ENCODE results near the gene AMER2.

AMER2 gene

DNA sequence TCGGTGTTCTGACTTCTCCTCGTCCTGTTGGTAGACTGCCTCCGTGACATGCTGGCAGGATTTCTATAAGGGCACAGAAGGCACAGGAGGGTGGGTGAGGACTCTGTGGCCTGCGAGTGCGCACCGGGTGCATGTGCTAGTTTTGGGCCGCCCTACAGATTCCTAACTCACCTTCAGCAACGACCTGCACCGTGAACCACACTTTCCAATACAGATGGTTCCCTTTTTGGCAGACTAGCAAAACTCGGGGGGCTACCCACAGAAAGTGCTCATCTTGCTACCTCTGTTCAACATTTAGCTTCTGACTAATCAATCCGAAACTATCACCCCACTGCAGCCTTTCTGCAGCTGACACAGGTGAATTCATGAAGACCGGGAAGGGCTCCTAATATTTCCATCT is 14.1 kb upstream of the AMER2 start:
- H3K4me3 ChIP-seq (ENCODE audit: low read depth, low read length) = no peak overlapping the region
- TF ChIP-seq CTCF (IDR thresholded peaks at IDR 0.05; ENCODE audit: low read depth, low read length) = no peak
- no peak for DNase-seq (ENCODE audit: low read depth, low spot score)
- in situ Hi-C loops (cut with HindIII; ENCODE audit: low sequenced_read_pairs) = no loop called here

GRCh38 chr13:25181597-25181996 is 9.5 kb upstream of the AMER2 start:
- no peak for DNase-seq (ENCODE audit: low read depth, low spot score)
- in situ Hi-C loops (cut with HindIII; ENCODE audit: low sequenced_read_pairs) = no loop called here
- no peak for TF ChIP-seq CTCF (IDR thresholded peaks at IDR 0.05; ENCODE audit: low read depth, low read length)

GRCh38 chr13:25180775-25181537 is 8.9 kb upstream of the AMER2 start:
- TF ChIP-seq CTCF (IDR thresholded peaks at IDR 0.05; ENCODE audit: low read depth, low read length) = no peak
- in situ Hi-C loops (cut with HindIII; ENCODE audit: low sequenced_read_pairs) = no loop called here

More at GRCh38 chr13:25181597-25181996, 9.5 kb upstream of the AMER2 start:
- H3K4me3 ChIP-seq (ENCODE audit: low read depth, low read length) = no peak overlapping the region

DNA sequence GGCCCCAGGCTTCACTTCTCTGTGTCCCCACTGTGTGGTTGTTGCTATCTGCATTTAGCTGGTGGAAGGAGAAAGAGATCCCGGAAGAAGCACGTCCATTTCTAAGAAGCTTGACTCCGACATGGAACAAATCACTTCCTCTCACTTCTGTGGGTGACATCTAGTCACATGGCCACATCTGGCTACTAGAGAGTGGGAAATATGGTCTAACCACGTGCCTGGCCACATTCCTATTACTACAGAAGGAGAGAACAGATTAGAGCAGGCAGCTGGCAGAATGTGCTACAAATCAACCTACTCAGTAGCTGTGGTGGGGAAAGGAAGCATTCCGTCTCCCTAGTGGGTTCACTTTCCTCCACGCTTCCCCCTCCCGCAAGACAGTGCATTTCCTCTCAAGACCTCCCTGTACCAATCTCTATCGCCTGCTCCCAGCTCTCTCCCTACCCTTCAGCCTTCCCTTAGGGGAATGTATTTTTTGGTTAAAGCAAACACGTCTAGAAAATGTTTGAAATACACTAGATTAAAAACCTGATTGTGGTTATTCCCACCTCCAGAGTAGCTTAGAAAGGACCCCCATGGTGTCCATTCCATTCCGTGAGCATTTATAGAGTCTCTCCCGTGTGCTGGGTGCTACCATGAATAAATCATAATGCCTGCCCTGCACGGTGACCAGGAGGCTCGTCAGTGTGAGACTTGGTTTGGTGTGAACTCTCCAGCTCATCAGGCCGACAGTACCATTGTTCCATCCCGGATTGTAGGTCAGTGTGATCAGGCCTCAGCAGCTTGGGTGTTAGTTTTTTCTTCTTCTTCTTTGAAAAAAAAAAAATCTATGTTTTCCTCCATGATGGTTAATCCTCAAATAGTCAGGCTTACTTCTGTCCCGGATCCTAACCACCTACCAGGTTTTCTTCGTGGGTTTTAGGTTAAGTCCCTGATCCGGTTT is 8.0 kb upstream of the AMER2 start:
- in situ Hi-C loops (cut with HindIII; ENCODE audit: low sequenced_read_pairs) = no loop called here
- no peak for TF ChIP-seq CTCF (IDR thresholded peaks at IDR 0.05; ENCODE audit: low read depth, low read length)
- no peak for DNase-seq (ENCODE audit: low read depth, low spot score)
- no peak overlapping the region for H3K4me3 ChIP-seq (ENCODE audit: low read depth, low read length)

More at GRCh38 chr13:25180775-25181537, 8.9 kb upstream of the AMER2 start:
- DNase-seq (ENCODE audit: low read depth, low spot score) = no peak
- H3K4me3 ChIP-seq (ENCODE audit: low read depth, low read length) = no peak overlapping the region

DNA sequence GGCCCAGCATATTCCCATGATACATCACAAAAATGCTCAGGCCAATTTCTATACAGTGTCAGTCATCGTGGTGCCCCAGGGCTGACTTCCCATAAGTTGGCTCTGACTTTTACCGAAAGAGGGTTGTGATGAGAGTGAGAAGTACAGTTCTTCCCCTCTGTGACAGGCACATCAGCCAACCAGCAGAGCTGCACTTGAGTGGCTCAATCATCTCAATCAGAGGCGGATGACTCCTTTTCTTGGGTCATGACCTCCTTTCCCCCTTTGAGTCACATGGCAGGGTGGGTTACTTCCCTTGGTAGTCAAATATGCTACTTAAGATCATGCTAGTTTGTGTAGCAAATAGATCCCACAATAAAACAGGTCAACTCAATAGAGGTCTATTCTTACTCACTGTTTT is 6.9 kb upstream of the AMER2 start:
- in situ Hi-C loops (cut with HindIII; ENCODE audit: low sequenced_read_pairs) = no loop called here
- no peak for TF ChIP-seq CTCF (IDR thresholded peaks at IDR 0.05; ENCODE audit: low read depth, low read length)
- H3K4me3 ChIP-seq (ENCODE audit: low read depth, low read length) = no peak overlapping the region
- DNase-seq (ENCODE audit: low read depth, low spot score) = no peak

GRCh38 chr13:25178070-25178469 is 6.0 kb upstream of the AMER2 start:
- in situ Hi-C loops (cut with HindIII; ENCODE audit: low sequenced_read_pairs) = no loop called here
- no peak for DNase-seq (ENCODE audit: low read depth, low spot score)
- no peak overlapping the region for H3K4me3 ChIP-seq (ENCODE audit: low read depth, low read length)
- TF ChIP-seq CTCF (IDR thresholded peaks at IDR 0.05; ENCODE audit: low read depth, low read length) = no peak
